HUES48 (cell line): Measurements from ENCODE around the gene STXBP4.

Experiments used
- H3K27ac ChIP-seq: one replicate; pipeline ENCODE4 v1.7.0; 2013; ENCODE audit warnings: low read depth, low read length, inconsistent platforms
- H3K27me3 ChIP-seq: 2 replicates; pipeline ENCODE4 v1.6.1; 2013; ENCODE audit warnings: mild to moderate bottlenecking, low read length; ENCODE audit not compliant: control insufficient read depth, insufficient read depth
- H3K36me3 ChIP-seq: 2 replicates; pipeline ENCODE4 v1.6.1; 2013; ENCODE audit warnings: low read length; ENCODE audit not compliant: control insufficient read depth, insufficient read depth
- H3K4me1 ChIP-seq: 2 replicates; pipeline ENCODE4 v1.6.1; 2013; ENCODE audit warnings: mild to moderate bottlenecking, low read length; ENCODE audit not compliant: control insufficient read depth, insufficient read depth
- H3K4me3 ChIP-seq: 2 replicates; pipeline ENCODE4 v1.5.1; 2013; ENCODE audit warnings: mild to moderate bottlenecking, low read depth, low read length
- H3K9ac ChIP-seq: 2 replicates; pipeline ENCODE4 v1.6.1; 2013; ENCODE audit warnings: mild to moderate bottlenecking, low read depth, low read length, moderate library complexity
- H3K9me3 ChIP-seq: 2 replicates; pipeline ENCODE4 v1.6.1; 2013; ENCODE audit warnings: low read length; ENCODE audit not compliant: control insufficient read depth, insufficient read depth

The STXBP4 gene

GRCh38 chr17:55200904-55201303 lies 232.3 kb downstream of the STXBP4 start:
- no peak overlapping the region for H3K4me3 ChIP-seq
- no peaks in the 10 kb centered on the region for H3K27me3 ChIP-seq
- no peaks in the 10 kb centered on the region for H3K36me3 ChIP-seq
- no peak overlapping the region for H3K9ac ChIP-seq
- H3K9me3 ChIP-seq, result no peaks in the 10 kb centered on the region
- peaks cover 4% of the 10 kb centered on the region; the same call in 1 of the 2 replicates for H3K4me1 ChIP-seq
- no peak overlapping the region for H3K27ac ChIP-seq

GRCh38 chr17:55201308-55201932 lies 232.9 kb downstream of the STXBP4 start:
- Histone ChIP-seq H3K27ac (no peak overlapping the region), H3K9ac (no peak overlapping the region), H3K4me3 (no peak overlapping the region), H3K36me3 (no peaks in the 10 kb centered on the region), H3K4me1 (peaks cover 4% of the 10 kb centered on the region; the same call in 1 of the 2 replicates), H3K27me3 (no peaks in the 10 kb centered on the region), H3K9me3 (no peaks in the 10 kb centered on the region)

- no peaks in the 10 kb centered on the region for H3K9me3 ChIP-seq
These were observed 234.3 kb downstream of the STXBP4 start for GRCh38 chr17:55202896-55203295.

GRCh38 chr17:55208078-55208812 lies 239.7 kb downstream of the STXBP4 start:
- H3K27ac ChIP-seq, result no peak overlapping the region
- no peaks in the 10 kb centered on the region for H3K4me1 ChIP-seq
- no peaks in the 10 kb centered on the region for H3K9me3 ChIP-seq
- no peak overlapping the region for H3K4me3 ChIP-seq
- no peaks in the 10 kb centered on the region for H3K36me3 ChIP-seq
- H3K9ac ChIP-seq, result no peak overlapping the region
- no peaks in the 10 kb centered on the region for H3K27me3 ChIP-seq

More at GRCh38 chr17:55202896-55203295, 234.3 kb downstream of the STXBP4 start:
- Histone ChIP-seq H3K27ac (no peak overlapping the region), H3K9ac (no peak overlapping the region), H3K4me3 (no peak overlapping the region), H3K27me3 (no peaks in the 10 kb centered on the region), H3K36me3 (no peaks in the 10 kb centered on the region), H3K4me1 (peaks cover 4% of the 10 kb centered on the region; the same call in 1 of the 2 replicates)

- Histone ChIP-seq H3K4me3 (no peak overlapping the region), H3K9ac (no peak overlapping the region), H3K4me1 (no peaks in the 10 kb centered on the region)
These were observed 241.7 kb downstream of the STXBP4 start for GRCh38 chr17:55210292-55210691.

GRCh38 chr17:55212880-55213279 lies 244.3 kb downstream of the STXBP4 start:
- H3K4me1 ChIP-seq, result no peaks in the 10 kb centered on the region
- no peak overlapping the region for H3K27ac ChIP-seq
- no peak overlapping the region for H3K9ac ChIP-seq
- no peaks in the 10 kb centered on the region for H3K36me3 ChIP-seq
- no peak overlapping the region for H3K4me3 ChIP-seq
- H3K9me3 ChIP-seq, result no peaks in the 10 kb centered on the region
- no peaks in the 10 kb centered on the region for H3K27me3 ChIP-seq

More at GRCh38 chr17:55210292-55210691, 241.7 kb downstream of the STXBP4 start:
- H3K27me3 ChIP-seq, result no peaks in the 10 kb centered on the region
- no peaks in the 10 kb centered on the region for H3K9me3 ChIP-seq
- no peak overlapping the region for H3K27ac ChIP-seq
- H3K36me3 ChIP-seq, result no peaks in the 10 kb centered on the region

GRCh38 chr17:55215711-55216110 lies 247.1 kb downstream of the STXBP4 start:
- no peaks in the 10 kb centered on the region for H3K27me3 ChIP-seq
- no peak overlapping the region for H3K27ac ChIP-seq
- H3K4me3 ChIP-seq, result no peak overlapping the region
- no peaks in the 10 kb centered on the region for H3K36me3 ChIP-seq
- no peak overlapping the region for H3K9ac ChIP-seq
- H3K9me3 ChIP-seq, result no peaks in the 10 kb centered on the region
- H3K4me1 ChIP-seq, result no peaks in the 10 kb centered on the region

- H3K36me3 ChIP-seq, result no peaks in the 10 kb centered on the region
- no peaks in the 10 kb centered on the region for H3K9me3 ChIP-seq
- H3K4me3 ChIP-seq, result no peak overlapping the region
- no peaks in the 10 kb centered on the region for H3K27me3 ChIP-seq
- no peaks in the 10 kb centered on the region for H3K4me1 ChIP-seq
- H3K9ac ChIP-seq, result no peak overlapping the region
- no peak overlapping the region for H3K27ac ChIP-seq
These were observed 248.3 kb downstream of the STXBP4 start for GRCh38 chr17:55216888-55217287.

- H3K27me3 ChIP-seq, result no peaks in the 10 kb centered on the region
These were observed 250.9 kb downstream of the STXBP4 start for GRCh38 chr17:55219459-55219858.

GRCh38 chr17:55219934-55220333 lies 251.4 kb downstream of the STXBP4 start:
- no peaks in the 10 kb centered on the region for H3K36me3 ChIP-seq
- H3K9me3 ChIP-seq, result no peaks in the 10 kb centered on the region
- H3K9ac ChIP-seq, result no peak overlapping the region
- H3K27ac ChIP-seq, result no peak overlapping the region
- no peaks in the 10 kb centered on the region for H3K4me1 ChIP-seq
- no peaks in the 10 kb centered on the region for H3K27me3 ChIP-seq
- H3K4me3 ChIP-seq, result no peak overlapping the region

More at GRCh38 chr17:55219459-55219858, 250.9 kb downstream of the STXBP4 start:
- H3K9me3 ChIP-seq, result no peaks in the 10 kb centered on the region
- H3K36me3 ChIP-seq, result no peaks in the 10 kb centered on the region
- H3K27ac ChIP-seq, result no peak overlapping the region
- H3K4me3 ChIP-seq, result no peak overlapping the region
- no peaks in the 10 kb centered on the region for H3K4me1 ChIP-seq
- H3K9ac ChIP-seq, result no peak overlapping the region
